Suppressor macrophage treated with lipopolysaccharide for 4 hours (primary cell): Measurements from ENCODE around the gene OPN3.

Experiments used
- DNase-seq: peaks from one replicate; pipeline ENCODE4 v3.0.0-alpha.2; 2020

Gene OPN3

DNA sequence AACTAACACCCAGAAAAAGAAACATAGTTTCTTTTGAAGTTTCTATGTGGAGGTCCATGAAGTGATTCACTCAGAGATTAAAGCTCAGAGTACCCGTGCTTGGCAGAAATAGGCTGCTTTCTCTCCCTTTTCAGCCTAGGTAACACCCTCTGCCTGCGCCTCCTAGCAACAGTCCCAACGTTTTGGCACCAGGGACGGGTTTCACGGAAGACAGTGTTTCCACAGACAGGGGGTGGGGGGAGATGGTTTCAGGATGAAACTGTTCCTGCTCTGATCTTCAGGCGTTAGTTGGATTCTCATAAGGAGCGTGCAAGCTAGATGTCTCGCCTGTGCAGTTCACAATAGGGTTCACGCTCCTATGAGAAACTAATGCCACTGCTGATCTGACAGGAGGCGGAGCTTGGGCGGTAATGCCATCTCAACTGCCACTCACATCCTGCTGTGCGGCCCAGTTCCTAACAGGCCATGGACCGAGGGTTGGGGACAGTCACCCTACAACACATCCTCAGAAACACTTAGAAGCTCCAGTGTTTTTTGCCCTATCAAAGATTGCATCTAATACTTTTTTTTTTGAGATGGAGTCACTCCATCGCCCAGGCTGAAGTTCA lies 53.2 kb downstream of the OPN3 start:
- no peak for DNase-seq

DNA sequence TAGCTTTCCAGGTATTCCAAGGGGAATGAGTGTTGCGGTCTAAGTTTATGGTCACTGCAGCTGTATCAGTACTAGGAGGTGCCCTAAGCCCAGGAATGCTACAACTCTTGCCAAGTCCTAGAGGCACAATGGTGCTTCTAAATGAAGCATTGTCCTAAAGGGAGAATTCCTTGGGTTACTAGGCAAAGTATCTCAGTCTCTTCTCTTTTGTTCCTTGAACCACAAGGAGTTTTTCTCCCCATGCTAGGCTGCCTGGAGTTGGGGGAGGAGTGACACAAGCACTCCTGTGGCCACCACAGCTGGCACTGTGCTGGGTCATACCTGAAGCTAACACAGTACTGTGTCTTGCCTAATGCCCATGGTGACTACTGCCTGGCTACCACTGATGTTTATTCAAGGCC lies 57.2 kb downstream of the OPN3 start:
- DNase-seq, result no peak

DNA sequence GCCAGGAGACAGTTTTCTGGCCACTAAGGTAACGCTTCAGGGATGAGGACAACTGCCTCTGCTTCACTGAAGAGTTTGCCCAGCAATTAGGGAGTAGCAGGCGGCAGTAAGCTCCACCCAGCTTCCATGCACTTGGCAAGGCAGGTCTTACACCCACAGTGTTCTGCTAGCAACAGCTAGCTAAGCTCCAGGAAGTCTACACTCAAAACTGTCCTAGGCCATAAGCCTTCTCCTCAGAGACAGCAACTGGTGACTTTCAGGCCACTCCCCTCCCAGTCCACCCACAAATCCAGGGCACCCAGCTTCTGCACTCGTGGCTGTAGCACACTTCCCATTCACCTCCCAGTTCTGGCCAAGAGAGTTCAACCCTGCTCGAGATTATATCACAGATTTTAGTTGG lies 60.7 kb downstream of the OPN3 start:
- no peak for DNase-seq

DNA sequence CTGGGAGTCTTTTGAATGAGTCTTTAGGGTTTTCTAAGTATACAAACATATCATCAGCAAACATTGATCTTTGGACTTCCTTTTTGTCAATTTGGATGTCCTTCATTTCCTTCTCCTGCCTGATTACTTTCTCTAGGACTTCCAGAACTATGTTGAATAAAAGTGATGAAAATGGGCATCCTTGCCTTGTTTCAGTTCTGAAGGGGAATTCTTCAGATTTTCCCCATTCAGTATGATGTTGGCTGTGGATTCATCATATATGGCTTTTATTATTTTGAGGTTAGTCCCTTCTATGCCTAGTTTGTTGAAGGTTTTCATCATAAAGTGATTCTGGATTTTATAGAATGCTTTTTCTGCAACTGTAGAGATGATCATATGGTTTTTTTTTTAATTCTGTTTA lies 66.0 kb downstream of the OPN3 start:
- no peak for DNase-seq

DNA sequence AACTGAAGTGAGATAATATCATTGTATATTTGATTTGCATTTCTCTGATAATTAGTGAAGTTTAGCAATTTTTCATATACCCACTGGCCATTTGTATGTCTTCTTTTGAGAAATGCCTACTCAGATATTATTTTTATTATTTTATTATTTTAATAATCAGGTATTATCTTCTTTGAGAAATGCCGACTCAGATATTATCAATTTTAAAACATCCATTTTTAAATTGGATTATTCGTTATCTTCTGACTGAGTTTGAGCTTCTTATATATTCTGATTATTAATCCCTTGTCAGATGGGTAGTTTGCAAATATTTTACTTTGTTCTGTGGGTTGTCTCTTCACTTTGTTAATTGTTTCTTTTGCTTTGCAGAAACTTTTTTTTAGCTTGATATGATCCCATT lies 70.3 kb downstream of the OPN3 start:
- no peak for DNase-seq

DNA sequence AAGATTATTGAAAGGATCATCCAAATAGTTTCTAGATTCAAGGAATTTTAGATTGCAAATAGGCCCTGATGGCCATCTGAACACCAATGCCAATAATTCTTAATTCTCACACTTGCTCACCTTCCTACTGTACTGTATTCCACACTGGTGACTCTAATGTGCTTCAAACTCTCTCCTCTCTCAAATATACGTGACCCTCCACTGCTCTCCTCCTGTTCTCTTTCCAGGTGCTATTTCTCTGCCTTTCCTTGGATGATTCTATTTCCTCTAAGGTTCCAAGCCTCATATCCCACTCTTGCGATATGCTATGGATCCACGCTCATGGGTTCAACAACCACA lies 79.4 kb downstream of the OPN3 start:
- no peak for DNase-seq

DNA sequence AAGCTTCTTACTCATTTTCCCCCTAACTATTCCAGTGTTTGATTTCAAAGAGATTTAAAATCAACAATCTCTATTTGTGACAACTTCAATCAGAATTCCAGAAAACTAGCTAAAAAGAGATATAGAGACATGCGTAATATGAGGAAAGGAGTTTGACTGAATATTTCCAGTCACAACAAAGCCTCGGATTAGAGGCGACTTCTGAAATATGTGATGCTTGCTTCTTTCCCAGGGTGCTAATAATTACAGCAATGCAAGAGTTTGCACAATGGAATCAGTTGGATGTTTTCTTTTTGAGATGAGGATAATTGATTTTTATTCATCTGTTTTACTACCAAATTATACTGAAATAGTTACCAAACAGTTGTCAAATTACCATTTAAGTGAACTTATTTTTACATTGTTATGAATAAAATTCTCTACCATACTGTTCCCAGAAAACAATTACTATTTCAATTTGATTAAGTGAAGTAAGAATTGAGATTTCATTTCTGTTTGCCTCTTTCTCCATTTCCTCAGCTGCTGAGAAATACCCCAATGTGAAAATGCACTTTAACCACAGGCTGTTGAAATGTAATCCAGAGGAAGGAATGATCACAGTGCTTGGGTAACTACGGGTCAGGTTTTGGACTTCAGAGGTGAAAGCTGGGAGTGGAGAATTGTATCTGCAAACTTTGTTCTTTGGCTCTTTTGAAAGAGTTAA lies 79.9 kb downstream of the OPN3 start:
- peak; percentile 54 for DNase-seq

DNA sequence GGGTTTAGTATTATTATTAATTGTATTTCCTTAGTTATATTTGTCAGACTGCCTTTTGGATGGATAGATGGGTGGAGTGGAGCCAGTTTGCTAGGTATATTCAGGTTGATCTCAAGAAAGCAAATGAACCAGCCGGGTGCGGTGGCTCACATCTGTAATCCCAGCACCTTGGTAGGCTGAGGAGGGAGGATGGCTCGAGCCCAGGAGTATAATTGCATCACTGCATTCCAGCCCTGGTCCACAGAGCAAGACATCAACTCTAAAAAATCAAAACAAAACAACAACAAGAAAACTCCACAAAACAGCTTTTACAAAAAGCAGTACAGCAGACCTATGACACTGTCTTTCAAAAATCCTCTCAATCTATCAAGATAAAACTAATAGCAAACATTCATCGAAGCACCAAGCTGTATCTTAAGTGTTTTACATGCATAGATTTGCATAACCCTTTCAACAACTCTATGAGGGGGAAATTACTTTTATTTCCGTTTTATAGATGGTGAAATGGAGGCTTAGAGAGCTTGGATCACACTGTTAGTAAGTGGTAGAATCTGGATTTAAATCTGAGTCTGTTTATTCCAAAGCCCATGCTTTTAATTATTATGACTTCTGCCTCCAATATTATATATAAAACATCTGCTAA lies 82.5 kb downstream of the OPN3 start:
- no peak for DNase-seq

DNA sequence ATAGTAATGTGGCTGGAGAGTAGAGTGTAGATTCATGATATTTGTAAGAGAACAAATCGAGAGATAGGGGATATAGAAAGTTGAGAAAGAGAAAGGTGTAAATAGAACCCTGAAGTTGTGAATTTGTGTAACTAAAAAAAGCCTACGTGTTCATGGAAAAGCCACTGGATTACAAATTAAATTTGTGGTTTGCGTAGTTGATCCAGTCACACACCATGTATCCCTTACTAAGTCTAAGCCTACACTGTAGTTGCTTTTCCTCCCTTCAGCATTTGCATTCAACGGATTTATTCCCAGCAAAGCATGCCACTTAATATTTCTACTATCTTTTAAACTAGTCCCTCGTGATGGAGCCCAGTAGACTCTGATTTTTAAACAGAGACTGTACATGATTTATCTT lies 83.1 kb downstream of the OPN3 start:
- no peak for DNase-seq

DNA sequence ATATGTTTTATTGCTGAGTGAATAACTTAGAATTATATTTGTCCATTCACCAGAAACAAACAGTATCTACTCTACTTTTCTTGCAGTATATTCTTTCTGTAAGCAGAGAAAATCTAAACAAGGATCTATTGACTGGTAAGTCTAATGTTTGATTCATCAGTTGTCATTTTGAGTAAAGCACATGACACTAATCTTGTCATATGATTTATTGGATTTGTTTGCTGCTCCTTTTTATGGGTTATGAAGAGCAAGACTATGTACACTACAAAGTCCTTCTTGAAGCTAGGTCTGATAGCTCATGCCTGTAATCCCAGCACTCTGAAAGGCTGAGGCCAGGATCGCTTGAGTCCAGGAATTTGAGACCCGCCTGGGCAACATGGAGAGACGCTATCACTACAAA lies 84.6 kb downstream of the OPN3 start:
- no peak for DNase-seq

DNA sequence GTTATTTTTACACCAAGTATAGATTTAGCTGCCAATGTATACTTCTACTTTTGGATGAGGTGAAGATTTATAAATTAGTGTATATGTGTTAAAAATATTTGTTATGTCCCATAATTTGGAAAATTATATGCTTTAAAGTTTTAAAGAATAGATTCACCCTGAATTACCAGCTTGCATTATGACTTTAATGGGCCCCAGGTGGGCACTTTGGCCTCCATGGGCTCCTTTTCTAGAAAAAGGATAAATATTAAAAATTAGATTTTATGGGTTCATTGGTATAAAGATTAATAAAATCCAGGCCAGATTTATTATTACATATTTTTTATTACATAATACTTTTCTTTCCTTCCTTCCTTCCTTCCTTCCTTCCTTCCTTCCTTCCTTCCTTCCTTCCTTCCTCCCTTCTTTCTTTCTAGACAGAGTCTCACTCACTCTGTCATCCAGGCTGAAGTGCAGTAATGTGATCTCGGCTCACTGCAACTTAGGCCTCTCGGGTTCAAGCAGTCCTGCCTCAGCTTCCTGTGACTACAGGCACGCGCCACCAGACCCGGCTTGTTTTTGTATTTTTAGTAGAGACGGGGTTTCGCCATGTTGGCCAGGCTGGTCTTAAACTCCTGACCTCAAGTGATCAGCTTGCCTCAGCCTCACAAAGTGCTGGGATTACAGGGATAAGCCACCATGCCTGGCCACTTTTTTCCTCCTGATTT lies 86.1 kb downstream of the OPN3 start:
- DNase-seq, result no peak

DNA sequence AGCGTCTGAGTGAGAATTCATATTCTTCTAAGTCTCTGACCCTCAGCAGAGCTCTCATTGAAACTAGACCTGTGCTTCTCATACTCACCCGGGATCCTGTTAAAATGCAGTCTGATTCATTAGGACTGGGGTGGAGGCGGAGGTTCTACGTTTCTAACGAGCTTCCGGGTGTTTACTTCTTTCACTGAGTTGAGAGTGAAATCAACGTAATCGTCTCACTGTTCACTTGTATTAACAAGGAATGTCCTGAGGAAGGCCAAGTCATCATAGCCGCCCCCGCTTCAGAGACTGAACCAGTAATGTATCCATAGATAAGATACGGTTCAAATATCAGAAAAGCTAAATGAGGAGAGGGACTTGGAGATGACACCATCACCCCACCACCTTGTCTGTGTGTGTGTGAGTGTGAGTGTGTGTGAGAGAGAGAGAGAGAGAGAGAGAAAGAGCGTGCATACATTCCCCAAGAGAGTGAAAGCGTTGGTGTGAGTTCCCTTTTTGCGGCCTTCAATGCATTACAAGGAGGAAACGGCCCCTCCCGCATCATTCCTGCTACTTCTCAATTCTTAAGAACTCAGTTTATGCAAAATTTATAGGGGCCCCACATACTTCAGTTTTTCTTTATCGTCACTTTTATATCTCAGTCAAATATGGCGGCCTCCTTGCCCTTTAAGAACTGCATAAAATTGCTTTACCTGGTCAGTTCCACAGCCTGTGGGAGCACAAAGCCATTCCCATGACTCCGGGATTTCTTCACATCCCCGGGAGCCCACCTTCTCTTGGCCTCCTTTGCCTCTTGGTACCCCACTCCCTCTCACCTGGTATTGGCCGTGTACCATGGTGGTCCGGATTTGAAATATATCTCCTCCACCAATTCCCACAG lies 88.2 kb downstream of the OPN3 start:
- DNase-seq, result peak; percentile 90

DNA sequence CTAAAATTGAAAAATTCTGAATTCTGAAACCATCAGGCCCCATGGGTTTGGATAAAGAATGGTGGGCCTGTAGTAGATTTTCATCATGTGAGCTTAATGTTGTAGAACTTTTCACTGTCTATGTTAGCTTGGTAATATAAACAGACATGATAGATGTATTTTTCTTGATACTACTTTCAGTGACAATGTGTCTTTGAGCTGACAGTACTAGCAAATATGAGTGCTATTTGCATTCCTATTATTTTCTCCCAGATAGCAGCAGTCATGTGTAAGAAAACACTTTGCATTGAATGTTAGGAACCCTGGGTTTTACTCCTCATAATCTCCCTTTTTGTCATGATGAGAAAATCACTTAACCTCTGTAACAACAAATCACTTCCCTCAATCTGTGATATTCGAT lies 89.9 kb downstream of the OPN3 start:
- DNase-seq, result no peak

DNA sequence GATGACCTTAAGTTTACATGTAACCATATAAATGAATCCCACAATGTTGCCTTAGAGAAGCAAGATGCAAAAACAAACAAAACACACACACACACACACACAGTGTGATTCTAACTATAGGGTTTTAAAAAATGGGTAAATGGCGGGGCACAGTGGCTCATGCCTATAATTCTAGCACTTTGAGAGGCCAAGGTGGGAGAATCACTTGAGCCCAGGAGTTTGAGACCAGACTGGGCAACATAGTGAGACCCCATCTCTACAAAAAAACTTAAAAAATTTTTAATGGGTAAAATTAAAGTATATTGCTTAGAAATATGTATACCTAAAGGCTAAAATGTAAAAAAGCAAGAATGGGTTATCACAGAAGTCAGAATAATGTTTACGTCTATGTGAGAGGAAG lies 92.2 kb downstream of the OPN3 start:
- no peak for DNase-seq
